Endothelial cell of umbilical vein (primary cell): ENCODE measurements around the gene ATP8A1. TPM values are rescaled to one million over a fixed set of nuclear protein-coding genes. Genes with fewer than 3 reads are reported as not detected.
A peak's percentile ranks its signal among the peaks of the same experiment; 100 is the strongest.

Experiments used
- BruUV-seq: library from RNA; stranded (reverse); fragments of 400-500 nt; replicated peaks from 2 replicates; lab custom pipeline; 2021; lab: Mats Ljungman, UMichigan
- CTCF ChIA-PET: fragments of 300-600, 350-600 bp; sonication (Branson Sonifier 250); formaldehyde crosslinking; loops from one replicate; lab custom pipeline; 2021; ENCODE audit warnings: antibody characterized with exemption, inconsistent platforms; lab: Charles Lee
- POLR2A ChIA-PET: fragments of 300-600, 350-600 bp; sonication (Branson Sonifier 250); formaldehyde crosslinking; loops from one replicate; lab custom pipeline; 2021; ENCODE audit warnings: antibody characterized with exemption, inconsistent platforms; lab: Charles Lee
- DNase-seq: peaks from one replicate; pipeline ENCODE4 v3.0.0-alpha.2; 2011; ENCODE audit warnings: low read depth, low spot score
- FAIRE-seq: peaks from 2 replicates; lab custom pipeline; 2011; peaks lifted over from hg19 to GRCh38; lab: Jason Lieb, UNC
- H2AFZ ChIP-seq: 2 replicates; pipeline ENCODE4 v1.6.0; 2012; ENCODE audit warnings: low read depth, low read length, control low read depth, inconsistent platforms
- H3K27ac ChIP-seq: 2 replicates; pipeline ENCODE4 v1.5.1; 2011; ENCODE audit warnings: low read depth, mild to moderate bottlenecking, control low read depth, low read length, moderate library complexity; ENCODE audit not compliant: insufficient read depth
- H3K27me3 ChIP-seq, 2 experiments: 2 replicates each; pipeline versions ENCODE4 v1.6.0 to v1.6.1; 2011; ENCODE audit warnings: low read length in 2 of 2, mixed read lengths in 1 of 2; ENCODE audit not compliant: control insufficient read depth in 2 of 2, insufficient read depth in 2 of 2
- H3K36me3 ChIP-seq, 2 experiments: 2 replicates in 1 of 2; 3 replicates in 1 of 2; pipeline ENCODE4 v1.5.1; 2011; ENCODE audit warnings: low read length in 2 of 2, mild to moderate bottlenecking in 1 of 2, moderate library complexity in 1 of 2; ENCODE audit not compliant: control insufficient read depth in 2 of 2, insufficient read depth in 2 of 2; ENCODE audit errors: extremely low read depth in 1 of 2
- H3K4me1 ChIP-seq: 3 replicates; pipeline ENCODE4 v1.5.1; 2011; ENCODE audit warnings: mild to moderate bottlenecking, low read length; ENCODE audit not compliant: control insufficient read depth, insufficient read depth; ENCODE audit errors: extremely low read depth
- H3K4me2 ChIP-seq: 2 replicates; pipeline ENCODE4 v1.6.1; 2011; ENCODE audit warnings: low read length, control low read depth, mixed read lengths; ENCODE audit not compliant: insufficient read depth
- H3K4me3 ChIP-seq, 3 experiments: fragments of 200-600 bp in 1 of 3; sonication (generic), shearing (Covaris generic) in 1 of 3; replicated peaks in 1 of 3; 2 replicates each; pipeline ENCODE4 v1.5.1; 2011 to 2016; ENCODE audit warnings: control low read depth in 3 of 3, low read length in 3 of 3, mild to moderate bottlenecking in 2 of 3, inconsistent platforms in 1 of 3, low read depth in 1 of 3, moderate library complexity in 1 of 3; ENCODE audit not compliant: insufficient read depth in 1 of 3
- H3K79me2 ChIP-seq: 2 replicates; pipeline ENCODE4 v1.6.0; 2012; ENCODE audit warnings: low read length, inconsistent platforms; ENCODE audit not compliant: control insufficient read depth, insufficient read depth
- H3K9ac ChIP-seq: replicated peaks from 2 replicates; pipeline ENCODE3; 2011; ENCODE audit warnings: low read length, control low read depth; ENCODE audit not compliant: insufficient read depth; ENCODE audit errors: extremely low read depth
- H3K9me1 ChIP-seq: replicated peaks from 3 replicates; pipeline ENCODE4 v1.6.0; 2011; ENCODE audit warnings: mild to moderate bottlenecking, low read length; ENCODE audit not compliant: control insufficient read depth, insufficient read depth; ENCODE audit errors: extremely low read depth
- H3K9me3 ChIP-seq: replicated peaks from 2 replicates; pipeline ENCODE4 v1.5.1; 2012; ENCODE audit warnings: low read length, inconsistent platforms; ENCODE audit not compliant: control insufficient read depth, insufficient read depth
- H4K20me1 ChIP-seq: replicated peaks from 2 replicates; pipeline ENCODE3; 2011; ENCODE audit warnings: mild to moderate bottlenecking, low read length; ENCODE audit not compliant: control insufficient read depth, insufficient read depth; ENCODE audit errors: extremely low read depth
- CTCF ChIP-seq, 2 donors: IDR thresholded peaks; 1 replicate in 1 of 2; 2 replicates in 1 of 2; pipeline ENCODE4 v1.5.1; 2011; ENCODE audit warnings: low read length in 2 of 2, mild to moderate bottlenecking in 2 of 2, moderate library complexity in 2 of 2, control low read depth in 1 of 2, inconsistent platforms in 1 of 2, low read depth in 1 of 2; ENCODE audit not compliant: insufficient read depth in 1 of 2; ENCODE audit errors: extremely low read depth in 1 of 2
- FOS ChIP-seq: IDR thresholded peaks from 2 replicates; pipeline ENCODE4 v1.6.1; 2011; ENCODE audit warnings: mild to moderate bottlenecking, low read length, moderate library complexity, borderline replicate concordance; ENCODE audit not compliant: insufficient read depth
- GATA2 ChIP-seq: IDR thresholded peaks from 2 replicates; pipeline ENCODE4 v1.7.0; 2011; ENCODE audit warnings: low read depth, mild to moderate bottlenecking, moderate library complexity, mixed read lengths, low read length; ENCODE audit not compliant: insufficient read length, insufficient read depth
- JUN ChIP-seq: IDR thresholded peaks from 2 replicates; pipeline ENCODE4 v1.6.1; 2011; ENCODE audit warnings: borderline replicate concordance, low read depth; ENCODE audit not compliant: insufficient read length, insufficient read depth
- MAX ChIP-seq: IDR thresholded peaks from 2 replicates; pipeline ENCODE4 v1.6.1; 2011; ENCODE audit not compliant: insufficient read depth, insufficient read length
- MYC ChIP-seq: IDR thresholded peaks from one replicate; pipeline ENCODE4 v1.6.1; 2011; ENCODE audit warnings: mild to moderate bottlenecking, low read depth, low read length
- POLR2A ChIP-seq: IDR thresholded peaks from 2 replicates; pipeline ENCODE4 v1.6.1; 2012; ENCODE audit warnings: low read depth, mild to moderate bottlenecking, control low read depth, low read length
- dilution Hi-C: fragments of 300-500 bp; cut with MboI; formaldehyde crosslinking; loops from one replicate; pipeline ENCODE4 v1.15.0; 2019; ENCODE audit warnings: low sequenced_read_pairs; ENCODE audit not compliant: extremely low pct_ligation_motif_present
- intact Hi-C: fragments of 100-400 bp; cut with micrococcal nuclease; formaldehyde crosslinking; loops from one replicate; pipeline ENCODE4 v1.10.0; 2022
- polyA plus RNA-seq, 4 experiments: library from polyadenylated mRNA; depleted of rRNA in 3 of 4; stranded (reverse) in 3 of 4; unstranded in 1 of 4; fragments of >200 nt; gene quantifications; 2 replicates each; pipeline versions ENCODE4 v1.2.1 to v1.2.3, GENCODE V29; 2011 to 2012; ENCODE audit warnings: missing spikeins in 1 of 4
- total RNA-seq: library from RNA; stranded (reverse); gene quantifications from 2 replicates; pipeline ENCODE4 v1.2.3, GENCODE V29; 2021

ATP8A1 gene
- total and polyA plus RNA-seq, 2 donors (not counting 3 experiments of a cell fraction or from before 2014, with no cell fraction given), result 0.97 to 11.5 TPM

GRCh38 chr4:42607011-42607726 lies 49.7 kb downstream of the ATP8A1 start:
- Histone ChIP-seq H4K20me1 (no peaks in the 10 kb centered on the region), H3K27me3 (no peaks in the 10 kb centered on the region), H3K4me3 (no peak overlapping the region), H3K4me1 (no peaks in the 10 kb centered on the region), H3K36me3 (no peaks in the 10 kb centered on the region), H2AFZ (no peak overlapping the region), H3K4me2 (no peak overlapping the region), H3K9ac (no peak overlapping the region), H3K27ac (no peak overlapping the region), H3K9me1 (no peaks in the 10 kb centered on the region), H3K79me2 (no peaks in the 10 kb centered on the region), H3K9me3 (no peaks in the 10 kb centered on the region)
- FAIRE-seq (no peak), DNase-seq (peak; percentile 8)
- intact Hi-C loops (no loop called here), dilution Hi-C loops (no loop called here)
- ChIA-PET CTCF (no interaction called here), POLR2A (no interaction called here)
- no peak for TF ChIP-seq JUN
- TF ChIP-seq FOS, result no peak
- TF ChIP-seq GATA2, result no peak
- no peak for TF ChIP-seq CTCF (IDR thresholded peaks at IDR 0.05; ENCODE audit: extremely low read depth in 1 of 2, insufficient read depth in 1 of 2, low read depth in 1 of 2, low read length in 2 of 2)
- TF ChIP-seq MYC, result no peak
- TF ChIP-seq MAX, result no peak
- no peak for TF ChIP-seq POLR2A
- BruUV-seq, result no TSS peak
